GM13976 (cell line): Measurements from ENCODE around the gene ARHGAP15.

Experiments
- DNase-seq: peaks from one replicate; pipeline ENCODE4 v3.0.0; 2012; ENCODE audit warnings: low spot score
- in situ Hi-C: fragments of 300-500 bp; cut with MboI; formaldehyde crosslinking; loops from one replicate; pipeline ENCODE4 v1.12.0; 2022; ENCODE audit warnings: low sequenced_read_pairs, mixed read lengths, inconsistent platforms; ENCODE audit not compliant: unreplicated experiment
- TF ChIP-seq, protein P1 (sequence below): IDR thresholded peaks from 2 replicates; pipeline ENCODE4 v1.5.1; 2012; ENCODE audit warnings: borderline replicate concordance, mild to moderate bottlenecking; ENCODE audit not compliant: insufficient read depth; ENCODE audit errors: extremely low read depth, missing control alignments, control extremely low read depth

The ARHGAP15 gene

DNA sequence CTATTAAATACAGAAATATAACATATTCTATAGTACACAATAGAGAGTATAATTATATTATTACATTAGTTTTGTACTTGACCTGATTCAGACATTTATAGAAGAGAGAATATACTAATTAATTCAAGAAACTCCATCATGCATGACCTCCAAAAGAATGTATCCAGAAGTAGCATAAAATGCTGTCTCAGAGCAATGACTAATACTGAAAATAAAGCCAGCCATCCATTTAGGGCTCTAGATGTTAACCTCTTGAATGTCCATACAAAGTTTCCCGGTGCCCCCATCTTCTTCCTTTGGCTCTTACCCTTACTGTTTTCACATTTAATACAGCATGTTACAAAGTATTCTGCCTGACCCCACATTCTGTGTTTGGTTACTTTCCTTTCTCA is 102.0 kb downstream of the ARHGAP15 start:
- TF ChIP-seq, protein P1, sequence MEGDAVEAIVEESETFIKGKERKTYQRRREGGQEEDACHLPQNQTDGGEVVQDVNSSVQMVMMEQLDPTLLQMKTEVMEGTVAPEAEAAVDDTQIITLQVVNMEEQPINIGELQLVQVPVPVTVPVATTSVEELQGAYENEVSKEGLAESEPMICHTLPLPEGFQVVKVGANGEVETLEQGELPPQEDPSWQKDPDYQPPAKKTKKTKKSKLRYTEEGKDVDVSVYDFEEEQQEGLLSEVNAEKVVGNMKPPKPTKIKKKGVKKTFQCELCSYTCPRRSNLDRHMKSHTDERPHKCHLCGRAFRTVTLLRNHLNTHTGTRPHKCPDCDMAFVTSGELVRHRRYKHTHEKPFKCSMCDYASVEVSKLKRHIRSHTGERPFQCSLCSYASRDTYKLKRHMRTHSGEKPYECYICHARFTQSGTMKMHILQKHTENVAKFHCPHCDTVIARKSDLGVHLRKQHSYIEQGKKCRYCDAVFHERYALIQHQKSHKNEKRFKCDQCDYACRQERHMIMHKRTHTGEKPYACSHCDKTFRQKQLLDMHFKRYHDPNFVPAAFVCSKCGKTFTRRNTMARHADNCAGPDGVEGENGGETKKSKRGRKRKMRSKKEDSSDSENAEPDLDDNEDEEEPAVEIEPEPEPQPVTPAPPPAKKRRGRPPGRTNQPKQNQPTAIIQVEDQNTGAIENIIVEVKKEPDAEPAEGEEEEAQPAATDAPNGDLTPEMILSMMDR, result no peak
- DNase-seq, result no peak
- in situ Hi-C loops, result no loop called here

DNA sequence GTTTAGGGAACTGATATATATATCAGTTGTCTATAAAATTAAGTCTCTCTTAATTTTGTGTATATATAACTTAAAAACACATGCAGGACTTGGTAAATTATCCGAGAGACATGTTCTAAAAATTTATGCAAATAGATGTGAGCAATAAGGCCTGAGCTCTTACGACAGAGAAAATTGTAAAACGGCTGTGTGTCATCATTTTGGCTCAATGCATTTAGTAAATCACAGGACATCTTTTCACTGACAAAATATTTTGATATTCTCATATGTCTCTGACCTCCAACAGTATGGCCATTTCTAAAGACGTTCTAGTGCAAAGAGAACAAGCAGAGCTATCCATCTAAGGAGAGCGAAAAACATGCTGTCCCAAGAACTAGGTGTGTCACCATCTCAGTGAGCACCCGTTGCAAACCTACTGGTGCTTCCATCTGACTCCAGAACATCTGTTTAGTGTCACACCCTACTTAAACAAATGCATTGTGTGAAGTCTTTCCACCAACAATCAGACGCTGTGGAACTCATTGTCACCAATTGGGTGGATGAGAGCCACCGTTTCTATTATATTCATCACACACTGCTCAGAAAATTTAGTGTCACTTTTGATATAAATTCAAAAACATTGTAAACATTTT is 108.0 kb downstream of the ARHGAP15 start:
- TF ChIP-seq, protein P1, result no peak
- DNase-seq, result no peak
- in situ Hi-C loops, result no loop called here

DNA sequence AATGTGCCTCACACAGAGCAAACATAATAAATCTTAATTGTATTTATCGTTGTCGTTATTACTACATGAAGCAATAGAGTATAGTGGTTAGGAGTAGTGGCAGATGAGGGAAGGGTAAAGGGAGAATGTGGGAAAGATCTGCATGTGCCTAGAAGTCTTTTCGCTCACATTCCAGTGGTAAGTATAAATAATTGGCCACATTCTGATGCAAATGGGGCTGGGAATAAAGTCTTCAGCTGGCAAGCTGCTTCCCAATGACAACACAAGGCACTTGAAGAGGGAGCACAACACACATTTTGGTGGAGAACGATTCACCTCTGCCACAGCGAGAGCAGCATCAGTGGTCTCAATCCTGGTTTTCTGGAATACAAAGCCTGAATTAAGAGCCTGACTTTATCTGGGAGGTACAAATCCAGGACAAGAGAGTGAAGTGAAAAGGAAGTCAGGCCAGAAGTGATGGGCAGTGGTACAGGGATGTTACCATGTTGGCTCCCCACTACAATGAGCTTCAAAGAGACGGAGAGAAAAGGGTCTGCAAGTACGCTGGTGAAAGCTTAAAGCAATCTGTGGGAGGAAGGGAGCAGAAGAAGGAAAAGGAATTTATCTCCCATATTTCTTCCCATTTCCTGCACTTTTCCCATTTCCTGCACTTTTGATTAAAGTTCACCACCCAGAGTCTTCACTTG is 112.3 kb downstream of the ARHGAP15 start:
- no peak for DNase-seq
- in situ Hi-C loops, result no loop called here
- TF ChIP-seq, protein P1, result no peak

DNA sequence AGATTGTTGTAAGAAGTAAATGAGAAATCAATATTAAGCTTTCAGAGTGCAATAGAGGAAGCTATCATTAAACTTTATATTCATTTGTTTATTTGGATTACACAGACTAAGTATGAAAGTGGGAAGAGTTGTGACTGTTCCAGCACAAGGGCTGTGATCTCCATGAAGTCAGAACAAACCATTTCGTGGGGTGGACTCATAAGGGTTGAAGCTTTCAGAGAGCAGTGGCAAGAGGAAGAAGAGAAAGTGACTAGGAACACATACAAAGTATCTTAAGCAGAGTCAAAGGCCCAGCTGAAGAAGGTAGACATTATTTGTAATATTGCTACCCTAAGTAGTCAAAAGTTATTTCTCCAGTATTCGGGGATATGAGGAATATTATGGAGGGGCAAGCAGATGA is 117.0 kb downstream of the ARHGAP15 start:
- DNase-seq, result no peak
- in situ Hi-C loops, result no loop called here
- TF ChIP-seq, protein P1, result no peak

DNA sequence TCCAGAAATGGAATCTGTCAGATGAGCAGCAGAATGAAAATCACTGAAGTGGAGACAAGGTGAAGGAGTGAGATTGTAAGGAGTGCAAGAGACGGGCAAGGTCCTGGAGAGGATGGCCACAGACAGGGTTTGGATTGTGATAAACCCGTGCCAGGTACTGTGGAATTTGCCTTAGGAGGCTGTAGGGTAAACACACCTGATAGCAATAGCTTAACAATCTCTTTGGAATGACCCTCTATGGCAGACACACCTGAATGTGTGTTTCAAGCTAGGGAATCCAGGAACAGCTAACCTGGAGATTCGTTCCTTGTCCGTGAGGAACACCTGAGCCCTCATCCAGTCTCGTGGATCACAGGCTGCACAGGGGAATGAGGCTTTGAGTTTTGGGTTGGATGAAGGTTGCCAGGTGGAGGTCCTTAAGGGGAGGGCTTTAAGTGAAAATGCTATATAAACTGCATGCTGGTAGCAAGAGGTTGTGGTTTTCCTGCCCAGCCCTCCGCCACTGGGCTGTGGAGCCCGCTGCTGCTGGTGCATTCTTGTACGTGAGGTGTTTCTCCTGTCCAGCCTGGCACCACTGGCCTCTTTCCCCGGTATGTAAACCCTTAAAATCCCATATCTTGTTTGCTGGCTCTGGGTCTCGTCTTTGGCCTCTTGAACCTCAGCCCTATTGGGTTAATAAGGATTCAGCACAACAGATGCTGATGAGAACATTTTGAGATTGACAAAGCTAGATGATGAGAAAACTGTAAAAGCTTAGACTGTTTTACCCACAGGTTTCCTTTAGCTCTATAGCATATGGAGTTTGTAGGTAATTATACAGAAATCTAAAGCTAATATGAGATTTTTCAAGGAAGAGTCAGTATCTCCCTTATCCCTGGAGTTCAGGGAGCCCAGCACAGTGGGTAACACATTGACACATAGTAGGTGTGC is 117.9 kb downstream of the ARHGAP15 start:
- in situ Hi-C loops, result no loop called here
- TF ChIP-seq, protein P1, result no peak

DNA sequence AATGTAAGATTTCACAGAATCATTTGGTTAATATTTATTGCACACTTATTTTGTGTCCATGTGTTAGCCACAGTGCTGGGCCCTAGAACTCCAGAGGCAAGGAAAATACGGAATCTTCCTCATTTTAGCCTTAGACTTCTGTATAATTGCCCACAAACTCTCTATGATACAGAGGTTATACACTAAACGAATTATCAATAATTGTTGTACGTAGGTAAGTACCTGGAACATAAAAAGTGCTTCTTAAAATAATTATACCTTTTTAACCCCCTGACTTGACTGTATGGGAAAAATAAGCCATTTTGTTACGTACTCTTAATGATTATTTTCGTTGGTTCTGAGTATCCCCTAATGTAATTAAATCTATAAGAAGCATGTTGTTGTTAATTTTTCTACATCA is 119.4 kb downstream of the ARHGAP15 start:
- no peak for DNase-seq
- in situ Hi-C loops, result no loop called here
- TF ChIP-seq, protein P1, result no peak

More for the DNA sequence above, 117.9 kb downstream of the ARHGAP15 start:
- DNase-seq, result no peak
